ENCODE measurements around the gene LPP.

DNA sequence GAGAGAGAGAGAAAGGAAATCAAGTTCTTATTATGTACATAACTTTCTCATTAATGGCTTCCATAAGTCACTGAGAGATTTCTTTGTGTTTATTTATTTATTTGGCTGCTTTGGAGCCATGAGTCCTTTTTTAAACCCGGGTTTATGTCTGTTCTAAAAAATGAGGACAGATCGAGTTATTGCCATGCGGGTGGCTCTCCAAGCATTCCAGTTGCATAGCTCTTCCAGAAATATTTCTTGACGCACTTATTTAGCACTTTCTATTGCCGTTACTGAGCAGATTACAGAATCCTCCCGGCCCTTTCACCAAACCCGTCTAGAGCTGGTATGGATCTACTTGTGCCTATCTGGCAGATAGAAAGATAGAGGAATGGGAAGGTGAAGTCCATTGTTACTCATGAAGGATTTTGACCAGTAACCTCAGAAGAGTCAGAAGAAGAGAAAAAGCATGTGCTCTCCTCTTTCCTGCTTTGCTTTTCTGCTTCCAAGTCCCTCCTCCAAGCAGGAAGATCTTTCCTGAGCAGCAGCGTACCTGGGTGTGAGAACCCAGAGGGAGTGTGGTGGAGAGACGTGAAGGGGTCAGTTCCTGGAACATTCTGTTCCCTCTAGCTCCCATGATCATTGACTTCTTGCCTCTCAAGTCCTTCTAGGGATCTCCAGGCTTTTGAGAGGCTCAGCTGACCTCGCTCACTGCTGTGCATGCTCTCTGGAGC is 112.8 kb downstream of the LPP start:
- no peak for TF ChIP-seq CTCF (IDR thresholded peaks at IDR 0.05; ENCODE audit: borderline replicate concordance, extremely low read depth, low read length, poor library complexity, severe bottlenecking)
- TF ChIP-seq EZH2 (IDR thresholded peaks at IDR 0.05; ENCODE audit: borderline replicate concordance, low read depth, low read length, severe bottlenecking): no peak

All from DND-41 (cell line).